ENCODE results near the gene C2orf76.

DNA sequence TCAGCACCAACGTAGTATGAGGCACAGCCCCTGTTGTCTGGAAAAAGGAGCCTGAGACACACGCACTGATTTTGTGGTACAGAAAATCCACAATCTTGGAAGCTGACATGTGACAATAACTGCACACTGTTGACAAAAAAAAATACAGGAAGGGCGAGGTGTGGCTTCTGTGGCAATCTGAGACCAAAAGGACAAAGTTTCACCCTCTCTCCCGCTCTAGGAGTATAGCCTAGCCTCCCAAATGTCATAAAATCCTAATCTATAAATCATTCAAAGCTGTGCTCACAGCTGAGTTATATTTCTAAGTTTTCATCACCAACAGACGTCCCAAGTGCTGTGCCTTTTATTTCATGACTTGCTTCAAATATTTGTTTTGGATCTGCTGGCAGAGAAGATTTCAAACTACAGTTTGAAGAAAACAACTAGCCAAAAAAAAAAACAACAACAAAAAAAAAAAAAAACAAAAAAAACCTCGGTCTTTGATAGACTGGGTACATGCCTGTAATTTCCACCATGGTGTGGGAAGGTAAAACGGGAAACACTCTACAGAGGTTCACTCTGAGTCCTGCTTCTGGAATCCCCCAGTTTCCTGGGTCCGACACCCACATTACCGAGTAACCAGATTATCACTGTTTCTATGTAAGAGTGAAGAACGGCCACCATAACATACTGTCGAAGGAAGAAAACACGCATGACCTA, 61.0 kb downstream of the C2orf76 start:
- TF ChIP-seq POLR2AphosphoS5 (IDR thresholded peaks at IDR 0.05) = no peak
- TF ChIP-seq, protein P1, sequence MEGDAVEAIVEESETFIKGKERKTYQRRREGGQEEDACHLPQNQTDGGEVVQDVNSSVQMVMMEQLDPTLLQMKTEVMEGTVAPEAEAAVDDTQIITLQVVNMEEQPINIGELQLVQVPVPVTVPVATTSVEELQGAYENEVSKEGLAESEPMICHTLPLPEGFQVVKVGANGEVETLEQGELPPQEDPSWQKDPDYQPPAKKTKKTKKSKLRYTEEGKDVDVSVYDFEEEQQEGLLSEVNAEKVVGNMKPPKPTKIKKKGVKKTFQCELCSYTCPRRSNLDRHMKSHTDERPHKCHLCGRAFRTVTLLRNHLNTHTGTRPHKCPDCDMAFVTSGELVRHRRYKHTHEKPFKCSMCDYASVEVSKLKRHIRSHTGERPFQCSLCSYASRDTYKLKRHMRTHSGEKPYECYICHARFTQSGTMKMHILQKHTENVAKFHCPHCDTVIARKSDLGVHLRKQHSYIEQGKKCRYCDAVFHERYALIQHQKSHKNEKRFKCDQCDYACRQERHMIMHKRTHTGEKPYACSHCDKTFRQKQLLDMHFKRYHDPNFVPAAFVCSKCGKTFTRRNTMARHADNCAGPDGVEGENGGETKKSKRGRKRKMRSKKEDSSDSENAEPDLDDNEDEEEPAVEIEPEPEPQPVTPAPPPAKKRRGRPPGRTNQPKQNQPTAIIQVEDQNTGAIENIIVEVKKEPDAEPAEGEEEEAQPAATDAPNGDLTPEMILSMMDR (IDR thresholded peaks at IDR 0.05) = no peak
- no peak for TF ChIP-seq POLR2A (IDR thresholded peaks at IDR 0.05)
- TF ChIP-seq EP300 (IDR thresholded peaks at IDR 0.05) = no peak
